ENCODE data around the gene HCN4. TPM values are rescaled to one million over a fixed set of nuclear protein-coding genes. Genes with fewer than 3 reads are reported as not detected.

HCN4 gene
- total and polyA plus RNA-seq, 2 donors (not counting 3 experiments of a cell fraction or from before 2014, with no cell fraction given), result 0.01 TPM; not detected in 1

DNA sequence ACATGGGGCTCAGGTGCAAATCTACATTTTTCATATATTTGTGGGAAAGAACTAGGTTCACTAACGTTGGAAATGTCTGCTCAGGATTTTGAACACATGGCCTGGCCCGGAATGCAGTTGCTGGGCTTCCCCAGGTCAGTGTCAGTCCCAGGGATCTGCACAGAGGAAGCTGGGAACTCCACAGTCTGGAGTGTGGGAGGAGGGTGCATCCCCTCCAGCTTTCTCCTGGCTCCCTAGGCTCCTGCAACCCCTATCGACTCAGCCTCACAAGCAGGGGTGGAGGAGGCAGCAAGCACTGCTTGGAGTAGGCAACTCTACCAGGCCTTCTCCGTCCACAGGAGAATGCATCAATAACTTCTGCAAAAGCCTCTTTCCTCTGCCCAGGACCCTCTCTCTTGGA, 30.1 kb upstream of the HCN4 start:
- dilution Hi-C loops (cut with MboI; ENCODE audit: extremely low pct_ligation_motif_present, low sequenced_read_pairs) (no loop called here), intact Hi-C loops (cut with micrococcal nuclease) (no loop called here)
- TF ChIP-seq POLR2A (IDR thresholded peaks at IDR 0.05; ENCODE audit: low read depth, low read length) (no peak), FOS (IDR thresholded peaks at IDR 0.05; ENCODE audit: borderline replicate concordance, insufficient read depth, low read length) (no peak), MYC (IDR thresholded peaks at IDR 0.05; ENCODE audit: low read depth, low read length) (no peak), GATA2 (IDR thresholded peaks at IDR 0.05; ENCODE audit: insufficient read depth, insufficient read length, low read depth, low read length) (no peak), JUN (IDR thresholded peaks at IDR 0.05; ENCODE audit: borderline replicate concordance, insufficient read depth, insufficient read length, low read depth) (no peak), POLR2AphosphoS5 (IDR thresholded peaks at IDR 0.05; ENCODE audit: insufficient read depth, low read depth, low read length) (no peak), EZH2 (IDR thresholded peaks at IDR 0.05; ENCODE audit: borderline replicate concordance, low read depth, low read length, severe bottlenecking) (no peak), MAX (IDR thresholded peaks at IDR 0.05; ENCODE audit: insufficient read depth, insufficient read length) (no peak), CTCF (IDR thresholded peaks at IDR 0.05; ENCODE audit: extremely low read depth in 1 of 2, insufficient read depth in 1 of 2, low read depth in 1 of 2, low read length in 2 of 2) (no peak)
- H3K4me3 ChIP-seq (replicated peaks in 1 of 3; ENCODE audit: insufficient read depth in 1 of 3, low read depth in 1 of 3, low read length in 3 of 3), result no peak overlapping the region
- H3K9me3 ChIP-seq (replicated peaks; ENCODE audit: control insufficient read depth, insufficient read depth, low read length), result no peaks in the 10 kb centered on the region
- H2AFZ ChIP-seq (ENCODE audit: low read depth, low read length), result no peak overlapping the region
- FAIRE-seq (no peak), DNase-seq (ENCODE audit: low read depth, low spot score) (no peak)
- H4K20me1 ChIP-seq (replicated peaks; ENCODE audit: control insufficient read depth, extremely low read depth, insufficient read depth, low read length), result no peaks in the 10 kb centered on the region
- no peak overlapping the region for H3K4me2 ChIP-seq (ENCODE audit: insufficient read depth, low read length)
- H3K79me2 ChIP-seq (ENCODE audit: control insufficient read depth, insufficient read depth, low read length), result no peaks in the 10 kb centered on the region
- CTCF ChIA-PET, result no interaction called here
- H3K27ac ChIP-seq (ENCODE audit: insufficient read depth, low read depth, low read length), result no peak overlapping the region
- H3K9me1 ChIP-seq (replicated peaks; ENCODE audit: control insufficient read depth, extremely low read depth, insufficient read depth, low read length), result no peaks in the 10 kb centered on the region
- H3K36me3 ChIP-seq (ENCODE audit: control insufficient read depth in 2 of 2, extremely low read depth in 1 of 2, insufficient read depth in 2 of 2, low read length in 2 of 2), result no peaks in the 10 kb centered on the region
- H3K27me3 ChIP-seq (ENCODE audit: control insufficient read depth in 2 of 2, insufficient read depth in 2 of 2, low read length in 2 of 2), result no peaks in the 10 kb centered on the region
- no peak overlapping the region for H3K9ac ChIP-seq (replicated peaks; ENCODE audit: extremely low read depth, insufficient read depth, low read length)
- POLR2A ChIA-PET, result no interaction called here
- no TSS peak for BruUV-seq (replicated peaks)
- no peaks in the 10 kb centered on the region for H3K4me1 ChIP-seq (ENCODE audit: control insufficient read depth, extremely low read depth, insufficient read depth, low read length)

All from endothelial cell of umbilical vein (primary cell).